D721Med (cell line): ENCODE results near the gene COL4A3.

ENCODE experiments used
- DNase-seq: peaks from one replicate; pipeline ENCODE4 v3.0.0; 2011; ENCODE audit warnings: low spot score; ENCODE audit not compliant: insufficient read length
- FAIRE-seq: peaks from 2 replicates; lab custom pipeline; 2011; peaks lifted over from hg19 to GRCh38; lab: Jason Lieb, UNC
- CTCF ChIP-seq: IDR thresholded peaks from 2 replicates; pipeline ENCODE4 v1.5.1; 2012; ENCODE audit warnings: mild to moderate bottlenecking, control low read depth; ENCODE audit not compliant: insufficient read depth; ENCODE audit errors: missing control alignments

Gene COL4A3

GRCh38 chr2:227186751-227187150 lies 22.3 kb downstream of the COL4A3 start:
- FAIRE-seq = no peak

GRCh38 chr2:227188292-227188691 lies 23.9 kb downstream of the COL4A3 start:
- no peak for FAIRE-seq
- DNase-seq = no peak
- no peak for TF ChIP-seq CTCF

More at GRCh38 chr2:227186751-227187150, 22.3 kb downstream of the COL4A3 start:
- no peak for TF ChIP-seq CTCF
- no peak for DNase-seq

GRCh38 chr2:227191367-227191766 lies 26.9 kb downstream of the COL4A3 start:
- DNase-seq = no peak
- FAIRE-seq = no peak
- no peak for TF ChIP-seq CTCF

GRCh38 chr2:227192491-227192890 lies 28.1 kb downstream of the COL4A3 start:
- DNase-seq (no peak), FAIRE-seq (no peak)
- no peak for TF ChIP-seq CTCF

GRCh38 chr2:227194219-227194618 lies 29.8 kb downstream of the COL4A3 start:
- no peak for TF ChIP-seq CTCF
- no peak for DNase-seq
- FAIRE-seq = no peak

GRCh38 chr2:227198866-227199265 lies 34.4 kb downstream of the COL4A3 start:
- FAIRE-seq = peak; percentile 72

More at GRCh38 chr2:227198866-227199265, 34.4 kb downstream of the COL4A3 start:
- no peak for TF ChIP-seq CTCF
- DNase-seq = no peak
